Keratinocyte (primary cell): ENCODE results near the gene ZNF398. TPM values are rescaled to one million over a fixed set of nuclear protein-coding genes. Genes with fewer than 3 reads are reported as not detected.

Source experiments
- DNase-seq: peaks from one replicate; pipeline ENCODE4 v3.0.0-alpha.2; 2011; ENCODE audit warnings: low read depth, missing footprints, low spot score
- FAIRE-seq: peaks from 2 replicates; lab custom pipeline; 2011; peaks lifted over from hg19 to GRCh38; lab: Jason Lieb, UNC
- H2AFZ ChIP-seq: 2 replicates; pipeline ENCODE4 v1.6.0; 2012; ENCODE audit warnings: low read length, control low read depth, inconsistent platforms; ENCODE audit not compliant: control insufficient read depth
- H3K27ac ChIP-seq: 2 replicates; pipeline ENCODE4 v1.5.1; 2011; ENCODE audit warnings: low read length; ENCODE audit not compliant: control insufficient read depth, insufficient read depth
- H3K27me3 ChIP-seq: 3 replicates; pipeline ENCODE4 v1.6.0; 2011; ENCODE audit warnings: low read length; ENCODE audit not compliant: control insufficient read depth, insufficient read depth; ENCODE audit errors: extremely low read depth
- H3K36me3 ChIP-seq, 2 experiments: 2 replicates in 1 of 2; 3 replicates in 1 of 2; pipeline ENCODE4 v1.5.1; 2011; ENCODE audit warnings: low read length in 2 of 2, mild to moderate bottlenecking in 1 of 2; ENCODE audit not compliant: control insufficient read depth in 2 of 2, insufficient read depth in 2 of 2; ENCODE audit errors: extremely low read depth in 1 of 2
- H3K4me1 ChIP-seq: 3 replicates; pipeline ENCODE4 v1.5.1; 2011; ENCODE audit warnings: low read length; ENCODE audit not compliant: control insufficient read depth, insufficient read depth; ENCODE audit errors: extremely low read depth
- H3K4me2 ChIP-seq: 3 replicates; pipeline ENCODE4 v1.6.0; 2011; ENCODE audit warnings: low read depth, low read length; ENCODE audit not compliant: control insufficient read depth, insufficient read depth; ENCODE audit errors: extremely low read depth
- H3K4me3 ChIP-seq, 3 experiments: fragments of 200-600 bp in 1 of 3; sonication (generic) in 1 of 3; 2 replicates in 2 of 3; 3 replicates in 1 of 3; pipeline ENCODE4 v1.5.1; 2011 to 2016; ENCODE audit warnings: low read length in 3 of 3, mild to moderate bottlenecking in 3 of 3, control low read depth in 2 of 3, inconsistent platforms in 1 of 3, low read depth in 1 of 3, mixed read lengths in 1 of 3, mixed run types in 1 of 3, moderate library complexity in 1 of 3; ENCODE audit not compliant: control insufficient read depth in 2 of 3, insufficient read depth in 2 of 3; ENCODE audit errors: extremely low read depth in 1 of 3
- H3K79me2 ChIP-seq: 2 replicates; pipeline ENCODE4 v1.6.0; 2012; ENCODE audit warnings: low read length; ENCODE audit not compliant: control insufficient read depth, insufficient read depth
- H3K9ac ChIP-seq: 3 replicates; pipeline ENCODE4 v1.6.0; 2011; ENCODE audit warnings: low read length; ENCODE audit not compliant: control insufficient read depth, insufficient read depth; ENCODE audit errors: extremely low read depth
- H3K9me1 ChIP-seq: 3 replicates; pipeline ENCODE4 v1.6.0; 2011; ENCODE audit warnings: low read length; ENCODE audit not compliant: control insufficient read depth, insufficient read depth; ENCODE audit errors: extremely low read depth
- H3K9me3 ChIP-seq: 2 replicates; pipeline ENCODE4 v1.5.1; 2012; ENCODE audit warnings: low read depth, low read length; ENCODE audit not compliant: control insufficient read depth
- H4K20me1 ChIP-seq: 3 replicates; pipeline ENCODE4 v1.6.0; 2011; ENCODE audit warnings: low read length; ENCODE audit not compliant: control insufficient read depth, insufficient read depth; ENCODE audit errors: extremely low read depth
- EZH2 ChIP-seq: IDR thresholded peaks from one replicate; pipeline ENCODE4 v1.6.1; 2012; ENCODE audit warnings: inconsistent platforms, mild to moderate bottlenecking, low read length, moderate library complexity
- dilution Hi-C: fragments of 300-500 bp; cut with MboI; formaldehyde crosslinking; loops from one replicate; pipeline ENCODE4 v1.7.0; 2020; ENCODE audit warnings: low sequenced_read_pairs; ENCODE audit not compliant: extremely low pct_ligation_motif_present
- polyA plus RNA-seq, 5 experiments: library from polyadenylated mRNA; depleted of rRNA in 3 of 5; stranded (reverse) in 3 of 5; stranded (forward) in 1 of 5; unstranded in 1 of 5; fragments of >200 nt; gene quantifications; 1 replicate in 1 of 5; 2 replicates in 3 of 5; 3 replicates in 1 of 5; pipeline versions ENCODE4 v1.2.1 to v1.2.3, GENCODE V29; 2011 to 2012; ENCODE audit warnings: missing spikeins in 2 of 5, low read depth in 1 of 5, low replicate concordance in 1 of 5
- TF ChIP-seq, protein P1 (sequence below), 3 experiments: IDR thresholded peaks in 1 of 3; conservative IDR thresholded peaks in 1 of 3; optimal IDR thresholded peaks in 1 of 3; 2 replicates in 2 of 3; 3 replicates in 1 of 3; pipeline versions ENCODE3 to v1.5.1; 2011; ENCODE audit warnings: low read length in 3 of 3, mild to moderate bottlenecking in 3 of 3, moderate library complexity in 2 of 3, control low read depth in 1 of 3, inconsistent platforms in 1 of 3; ENCODE audit not compliant: insufficient read depth in 2 of 3; ENCODE audit errors: extremely low read depth in 1 of 3

Gene ZNF398
- polyA plus RNA-seq, 1 donor (not counting 4 experiments of a cell fraction or from before 2014, with no cell fraction given): 7.4 TPM

DNA sequence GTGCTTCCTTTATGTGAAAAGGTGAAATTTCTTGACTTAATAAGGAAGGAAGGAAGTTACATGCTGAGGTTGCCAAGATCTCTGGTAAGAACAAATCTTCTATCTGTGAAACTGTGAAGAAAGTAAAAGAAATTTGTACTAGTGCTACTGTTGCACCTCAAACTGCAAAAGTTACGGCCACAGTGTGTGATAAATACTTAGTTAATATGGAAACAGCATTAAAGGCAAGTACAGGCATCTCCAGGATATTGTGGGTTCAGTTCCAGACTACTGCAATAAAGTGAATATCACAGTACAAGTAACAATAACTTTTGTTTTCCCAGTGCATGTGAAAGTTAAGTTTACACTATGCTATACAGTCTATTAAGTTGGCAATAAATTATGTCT lies 25.3 kb downstream of the ZNF398 start:
- FAIRE-seq: no peak
- Histone ChIP-seq H3K9me1 (no peaks in the 10 kb centered on the region), H3K4me1 (peaks cover 12% of the 10 kb centered on the region), H3K9me3 (no peaks in the 10 kb centered on the region), H3K4me3 (no peak overlapping the region), H4K20me1 (no peaks in the 10 kb centered on the region), H3K9ac (peak overlapping the region; percentile 33), H3K79me2 (peaks cover 4% of the 10 kb centered on the region), H3K27me3 (no peaks in the 10 kb centered on the region), H3K4me2 (peak overlapping the region; percentile 52), H2AFZ (no peak overlapping the region), H3K36me3 (peaks cover 13 to 20% of the 10 kb centered on the region in 2 experiments), H3K27ac (peak overlapping the region; percentile 88)
- dilution Hi-C loops: no loop called here
- DNase-seq: no peak
- TF ChIP-seq, protein P1, sequence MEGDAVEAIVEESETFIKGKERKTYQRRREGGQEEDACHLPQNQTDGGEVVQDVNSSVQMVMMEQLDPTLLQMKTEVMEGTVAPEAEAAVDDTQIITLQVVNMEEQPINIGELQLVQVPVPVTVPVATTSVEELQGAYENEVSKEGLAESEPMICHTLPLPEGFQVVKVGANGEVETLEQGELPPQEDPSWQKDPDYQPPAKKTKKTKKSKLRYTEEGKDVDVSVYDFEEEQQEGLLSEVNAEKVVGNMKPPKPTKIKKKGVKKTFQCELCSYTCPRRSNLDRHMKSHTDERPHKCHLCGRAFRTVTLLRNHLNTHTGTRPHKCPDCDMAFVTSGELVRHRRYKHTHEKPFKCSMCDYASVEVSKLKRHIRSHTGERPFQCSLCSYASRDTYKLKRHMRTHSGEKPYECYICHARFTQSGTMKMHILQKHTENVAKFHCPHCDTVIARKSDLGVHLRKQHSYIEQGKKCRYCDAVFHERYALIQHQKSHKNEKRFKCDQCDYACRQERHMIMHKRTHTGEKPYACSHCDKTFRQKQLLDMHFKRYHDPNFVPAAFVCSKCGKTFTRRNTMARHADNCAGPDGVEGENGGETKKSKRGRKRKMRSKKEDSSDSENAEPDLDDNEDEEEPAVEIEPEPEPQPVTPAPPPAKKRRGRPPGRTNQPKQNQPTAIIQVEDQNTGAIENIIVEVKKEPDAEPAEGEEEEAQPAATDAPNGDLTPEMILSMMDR (optimal IDR thresholded peaks at IDR 0.05 in 1 of 3, IDR thresholded peaks at IDR 0.05 in 1 of 3, conservative IDR thresholded peaks at IDR 0.05 in 1 of 3; ENCODE audit: extremely low read depth in 1 of 3, insufficient read depth in 2 of 3, low read length in 3 of 3): no peak
- no peak for TF ChIP-seq EZH2

DNA sequence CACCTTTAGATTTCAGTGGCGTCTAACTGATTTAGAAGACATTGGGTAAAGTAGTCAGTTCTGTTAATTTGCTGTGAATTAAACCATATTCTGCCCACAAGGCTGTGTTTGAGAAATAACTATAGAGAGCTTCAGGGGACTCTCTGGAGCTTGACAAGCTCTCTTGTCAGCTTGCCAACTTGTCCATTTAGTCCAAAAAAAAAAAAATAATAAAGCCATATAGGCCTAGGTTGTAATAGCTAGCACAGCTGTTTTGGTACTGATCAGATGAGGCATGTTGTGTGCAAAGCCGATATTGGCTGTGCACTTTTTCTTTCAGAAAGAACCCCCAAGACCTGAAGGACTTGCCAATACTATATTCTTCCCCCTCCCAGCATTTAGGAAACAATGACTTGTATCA lies 27.9 kb downstream of the ZNF398 start:
- no peak for TF ChIP-seq EZH2
- TF ChIP-seq, protein P1 (optimal IDR thresholded peaks at IDR 0.05 in 1 of 3, IDR thresholded peaks at IDR 0.05 in 1 of 3, conservative IDR thresholded peaks at IDR 0.05 in 1 of 3; ENCODE audit: extremely low read depth in 1 of 3, insufficient read depth in 2 of 3, low read length in 3 of 3): no peak
- FAIRE-seq (no peak), DNase-seq (no peak)
- Histone ChIP-seq H3K4me2 (no peak overlapping the region), H3K27me3 (no peaks in the 10 kb centered on the region), H3K36me3 (peaks cover 25 to 28% of the 10 kb centered on the region in 2 experiments), H3K79me2 (peaks cover 5% of the 10 kb centered on the region), H3K4me1 (peaks cover 15% of the 10 kb centered on the region), H3K9ac (no peak overlapping the region), H4K20me1 (no peaks in the 10 kb centered on the region), H3K27ac (no peak overlapping the region), H3K9me1 (no peaks in the 10 kb centered on the region), H2AFZ (no peak overlapping the region), H3K4me3 (no peak overlapping the region), H3K9me3 (no peaks in the 10 kb centered on the region)
- dilution Hi-C loops: no loop called here
